PC-3 (cell line): ENCODE results near the gene C10orf120. TPM values are rescaled to one million over a fixed set of nuclear protein-coding genes. Genes with fewer than 3 reads are reported as not detected.

Source experiments
- ATAC-seq: fragments of 200-7000 bp; cut with Tn5 transposase; 2 replicates; pipeline ENCODE4 v1.9.1; 2020; ENCODE audit warnings: mild to moderate bottlenecking, moderate library complexity
- BruUV-seq: library from RNA; stranded (reverse); fragments of 400-500 nt; replicated peaks from 2 replicates; lab custom pipeline; 2021; lab: Mats Ljungman, UMichigan
- CTCF ChIA-PET: fragments of 300-600 bp; sonication (Branson Sonifier 250); formaldehyde crosslinking; loops from one replicate; lab custom pipeline; 2022; ENCODE audit warnings: antibody characterized with exemption; lab: Charles Lee
- POLR2A ChIA-PET: fragments of 300-600 bp; sonication (Branson Sonifier 250); formaldehyde crosslinking; loops from one replicate; lab custom pipeline; 2022; ENCODE audit warnings: antibody characterized with exemption; ENCODE audit not compliant: unreplicated experiment; lab: Charles Lee
- DNase-seq: peaks from one replicate; pipeline ENCODE4 v3.0.0-alpha.2; 2015
- H2AFZ ChIP-seq: fragments of 300-600 bp; sonication (generic); 2 replicates; pipeline ENCODE4 v1.6.0; 2016; ENCODE audit warnings: antibody characterized with exemption, low read length
- H3F3A ChIP-seq: fragments of 300-600 bp; sonication (generic); one replicate; pipeline ENCODE4 v1.6.0; 2017; ENCODE audit warnings: antibody characterized with exemption, low read length, control low read depth, mild to moderate bottlenecking; ENCODE audit not compliant: unreplicated experiment
- H3K27ac ChIP-seq: fragments of 300-600 bp; sonication (generic); 2 replicates; pipeline ENCODE4 v1.5.1; 2016; ENCODE audit warnings: mild to moderate bottlenecking, low read length
- H3K27me3 ChIP-seq: fragments of 300-600 bp; sonication (generic); 2 replicates; pipeline ENCODE4 v1.6.1; 2016; ENCODE audit warnings: low read length, mixed read lengths
- H3K36me3 ChIP-seq: fragments of 300-600 bp; sonication (generic); 2 replicates; pipeline ENCODE4 v1.6.1; 2016; ENCODE audit warnings: low read depth, mixed run types, low read length, mixed read lengths
- H3K4me1 ChIP-seq: fragments of 300-600 bp; sonication (generic); 2 replicates; pipeline ENCODE4 v1.5.1; 2016; ENCODE audit warnings: low read length; ENCODE audit not compliant: insufficient read depth
- H3K4me2 ChIP-seq: fragments of 300-600 bp; sonication (generic); 2 replicates; pipeline ENCODE4 v1.6.0; 2016; ENCODE audit warnings: low read length
- H3K4me3 ChIP-seq: fragments of 300-600 bp; sonication (generic); 2 replicates; pipeline ENCODE4 v1.5.1; 2016; ENCODE audit warnings: mild to moderate bottlenecking, low read length, mixed read lengths
- H3K79me2 ChIP-seq: fragments of 300-600 bp; sonication (generic); 2 replicates; pipeline ENCODE4 v1.6.1; 2017; ENCODE audit warnings: low read length, mixed read lengths
- H3K9ac ChIP-seq: fragments of 300-600 bp; sonication (generic); 2 replicates; pipeline ENCODE4 v1.6.0; 2016; ENCODE audit warnings: mild to moderate bottlenecking, low read length
- H3K9me2 ChIP-seq: fragments of 300-600 bp; sonication (generic); replicated peaks from 2 replicates; pipeline ENCODE4 v1.6.1; 2016; ENCODE audit warnings: mixed run types, low read length, mixed read lengths
- H3K9me3 ChIP-seq: fragments of 300-600 bp; sonication (generic); 2 replicates; pipeline ENCODE4 v1.6.1; 2016; ENCODE audit warnings: low read length, mixed read lengths
- H4K20me1 ChIP-seq: fragments of 300-600 bp; sonication (generic); 2 replicates; pipeline ENCODE4 v1.6.1; 2016; ENCODE audit warnings: low read length, mixed read lengths
- EZH2 ChIP-seq: fragments of 300-600 bp; sonication (generic); IDR thresholded peaks from one replicate; pipeline ENCODE4 v1.6.1; 2017; ENCODE audit warnings: antibody characterized with exemption, mild to moderate bottlenecking, low read length; ENCODE audit not compliant: unreplicated experiment
- EZH2phosphoT487 ChIP-seq: fragments of 300-600 bp; sonication (generic); IDR thresholded peaks from 2 replicates; pipeline ENCODE4 v1.6.1; 2018; ENCODE audit warnings: mild to moderate bottlenecking, antibody characterized with exemption, low read length, borderline replicate concordance
- intact Hi-C: fragments of 100-400 bp; cut with micrococcal nuclease; formaldehyde crosslinking; loops from 2 replicates; pipeline ENCODE4 v1.9.0; 2023
- total RNA-seq: library from RNA; depleted of rRNA; stranded (reverse); fragments of >200 nt; gene quantifications from 2 replicates; pipeline ENCODE4 v1.2.3, GENCODE V29; 2014
- TF ChIP-seq, protein P1 (sequence below): fragments of 300-600 bp; sonication (generic); conservative IDR thresholded peaks from 2 replicates; pipeline ENCODE4 v1.5.1; 2017; ENCODE audit warnings: antibody characterized with exemption, low read depth, mild to moderate bottlenecking, low read length

The C10orf120 gene
- total RNA-seq, 1 experiment from 2014 or later, result not detected

DNA sequence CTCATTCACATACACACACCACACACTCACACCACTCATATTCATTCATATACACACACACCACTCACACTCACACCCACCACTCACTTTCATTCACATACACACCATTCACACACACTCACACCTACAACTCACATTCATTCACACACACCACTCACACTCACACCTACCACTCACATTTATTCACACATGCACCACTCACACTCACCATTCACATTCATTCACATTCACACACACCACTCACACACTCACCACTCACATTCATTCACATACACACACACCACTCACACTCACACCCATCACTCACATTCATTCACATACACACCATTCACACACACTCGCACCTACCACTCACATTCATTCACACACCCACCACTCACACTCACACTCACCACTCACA is 25.4 kb upstream of the C10orf120 start:
- Histone ChIP-seq H3K9me2 (no peaks in the 10 kb centered on the region), H3F3A (no peaks in the 10 kb centered on the region), H3K4me1 (no peaks in the 10 kb centered on the region), H3K9me3 (no peaks in the 10 kb centered on the region), H3K9ac (no peak overlapping the region), H3K27me3 (peaks cover 54% of the 10 kb centered on the region), H3K79me2 (no peaks in the 10 kb centered on the region), H3K36me3 (no peaks in the 10 kb centered on the region), H3K4me3 (no peak overlapping the region), H2AFZ (no peak overlapping the region), H4K20me1 (no peaks in the 10 kb centered on the region), H3K27ac (no peak overlapping the region), H3K4me2 (no peak overlapping the region)
- CTCF ChIA-PET, result no interaction called here
- POLR2A ChIA-PET, result no interaction called here
- DNase-seq (no peak), ATAC-seq (no peak)
- TF ChIP-seq EZH2phosphoT487 (no peak), EZH2 (no peak)
- TF ChIP-seq, protein P1, sequence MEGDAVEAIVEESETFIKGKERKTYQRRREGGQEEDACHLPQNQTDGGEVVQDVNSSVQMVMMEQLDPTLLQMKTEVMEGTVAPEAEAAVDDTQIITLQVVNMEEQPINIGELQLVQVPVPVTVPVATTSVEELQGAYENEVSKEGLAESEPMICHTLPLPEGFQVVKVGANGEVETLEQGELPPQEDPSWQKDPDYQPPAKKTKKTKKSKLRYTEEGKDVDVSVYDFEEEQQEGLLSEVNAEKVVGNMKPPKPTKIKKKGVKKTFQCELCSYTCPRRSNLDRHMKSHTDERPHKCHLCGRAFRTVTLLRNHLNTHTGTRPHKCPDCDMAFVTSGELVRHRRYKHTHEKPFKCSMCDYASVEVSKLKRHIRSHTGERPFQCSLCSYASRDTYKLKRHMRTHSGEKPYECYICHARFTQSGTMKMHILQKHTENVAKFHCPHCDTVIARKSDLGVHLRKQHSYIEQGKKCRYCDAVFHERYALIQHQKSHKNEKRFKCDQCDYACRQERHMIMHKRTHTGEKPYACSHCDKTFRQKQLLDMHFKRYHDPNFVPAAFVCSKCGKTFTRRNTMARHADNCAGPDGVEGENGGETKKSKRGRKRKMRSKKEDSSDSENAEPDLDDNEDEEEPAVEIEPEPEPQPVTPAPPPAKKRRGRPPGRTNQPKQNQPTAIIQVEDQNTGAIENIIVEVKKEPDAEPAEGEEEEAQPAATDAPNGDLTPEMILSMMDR, result no peak
- no TSS peak for BruUV-seq
- intact Hi-C loops, result no loop called here

DNA sequence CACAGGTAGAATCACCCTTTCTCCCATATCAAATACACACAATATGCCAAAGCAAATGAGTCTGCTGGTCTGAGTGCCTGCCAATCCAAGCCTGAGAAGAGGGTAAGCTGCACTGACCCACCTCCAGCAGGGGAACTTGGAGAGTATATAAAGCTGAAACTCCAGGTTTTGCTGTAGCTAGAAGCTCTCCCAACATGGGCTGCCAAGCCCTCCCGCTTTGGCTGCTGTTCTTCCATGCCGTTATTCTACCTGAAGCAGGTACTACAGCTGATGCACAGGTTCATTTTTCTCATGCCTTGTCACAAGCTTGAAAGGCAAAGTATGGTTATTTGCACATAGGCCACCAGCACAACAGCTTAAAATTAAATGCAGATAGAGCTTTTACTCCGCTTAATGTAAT is 21.5 kb upstream of the C10orf120 start:
- Histone ChIP-seq H3K4me3 (no peak overlapping the region), H3F3A (no peaks in the 10 kb centered on the region), H3K9me2 (no peaks in the 10 kb centered on the region), H3K4me1 (no peaks in the 10 kb centered on the region), H3K9me3 (no peaks in the 10 kb centered on the region), H4K20me1 (no peaks in the 10 kb centered on the region), H3K4me2 (no peak overlapping the region), H3K27ac (no peak overlapping the region), H3K27me3 (peaks cover 66% of the 10 kb centered on the region), H3K36me3 (no peaks in the 10 kb centered on the region), H2AFZ (no peak overlapping the region), H3K79me2 (no peaks in the 10 kb centered on the region), H3K9ac (no peak overlapping the region)
- ChIA-PET CTCF (no interaction called here), POLR2A (no interaction called here)
- ATAC-seq, result no peak
- no peak for DNase-seq
- BruUV-seq, result no TSS peak
- intact Hi-C loops, result no loop called here
- TF ChIP-seq EZH2, result no peak
- TF ChIP-seq, protein P1, result no peak
- TF ChIP-seq EZH2phosphoT487, result no peak

DNA sequence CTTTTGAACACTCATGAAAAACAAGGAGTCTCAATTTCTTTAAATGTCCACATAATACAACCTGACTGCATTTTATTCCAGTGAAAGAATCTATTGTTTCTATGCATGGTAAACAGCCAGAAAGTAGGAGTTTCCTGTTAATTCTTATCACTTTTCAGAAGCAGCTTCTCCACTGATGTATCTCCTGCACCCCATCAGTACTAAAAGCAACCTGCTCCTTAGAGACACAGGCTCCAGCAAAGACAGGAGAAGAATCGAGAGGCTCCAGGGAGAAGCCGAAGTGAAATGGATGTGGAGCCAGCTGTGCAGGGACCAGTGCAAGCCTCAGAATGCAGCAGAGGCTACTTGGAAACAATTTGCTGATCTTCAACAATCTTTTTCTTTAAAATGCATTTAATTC is 16.4 kb upstream of the C10orf120 start:
- ChIA-PET POLR2A (no interaction called here), CTCF (no interaction called here)
- BruUV-seq, result no TSS peak
- TF ChIP-seq, protein P1, result no peak
- TF ChIP-seq EZH2, result no peak
- TF ChIP-seq EZH2phosphoT487, result no peak
- Histone ChIP-seq H3K27me3 (peaks cover 87% of the 10 kb centered on the region), H3K9me2 (no peaks in the 10 kb centered on the region), H2AFZ (no peak overlapping the region), H3K9ac (no peak overlapping the region), H3K36me3 (no peaks in the 10 kb centered on the region), H3K4me3 (no peak overlapping the region), H3K4me2 (no peak overlapping the region), H3K79me2 (no peaks in the 10 kb centered on the region), H3K4me1 (no peaks in the 10 kb centered on the region), H3K27ac (no peak overlapping the region), H3K9me3 (no peaks in the 10 kb centered on the region), H3F3A (no peaks in the 10 kb centered on the region), H4K20me1 (no peaks in the 10 kb centered on the region)
- no peak for ATAC-seq
- no peak for DNase-seq
- intact Hi-C loops, result no loop called here
